Activated T-cell treated with anti-CD3 and anti-CD28 coated beads, Interleukin-2, amount 50 U/mL, for 24 hours (primary cell): ENCODE measurements around the gene CCDC154.
A peak's percentile ranks its signal among the peaks of the same experiment; 100 is the strongest.
"Not testable (repeated sequence)": the region's sequence is repeated elsewhere in the genome, so short reads cannot be mapped to it uniquely, and the experiment has no call there.

Experiments used
- DNase-seq: peaks from one replicate; pipeline ENCODE4 v3.0.0-alpha.2; 2020
- H3K27ac Mint-ChIP-seq: 2 replicates; pipeline ENCODE4 v1.8.0; 2020; ENCODE audit warnings: mild to moderate bottlenecking, mixed read lengths
- H3K27me3 Mint-ChIP-seq: 2 replicates; pipeline ENCODE4 v1.8.0; 2020; ENCODE audit warnings: mixed read lengths
- H3K36me3 Mint-ChIP-seq: 2 replicates; pipeline ENCODE4 v1.8.0; 2020; ENCODE audit warnings: low read depth, mixed read lengths
- H3K4me1 Mint-ChIP-seq: 2 replicates; pipeline ENCODE4 v1.8.0; 2020; ENCODE audit warnings: low read depth, mixed read lengths
- H3K4me3 Mint-ChIP-seq: 2 replicates; pipeline ENCODE4 v1.8.0; 2020; ENCODE audit warnings: mild to moderate bottlenecking, moderate library complexity, mixed read lengths
- H3K9me3 Mint-ChIP-seq: 2 replicates; pipeline ENCODE4 v1.8.0; 2020; ENCODE audit warnings: mixed read lengths

The CCDC154 gene

GRCh38 chr16:1478937-1479336, 34.6 kb upstream of the CCDC154 start:
- H3K4me1 Mint-ChIP-seq = peaks cover 10% of the 10 kb centered on the region
- H3K27ac Mint-ChIP-seq = peak overlapping the region; percentile 44
- H3K4me3 Mint-ChIP-seq = not testable (repeated sequence)

GRCh38 chr16:1477033-1477432, 32.7 kb upstream of the CCDC154 start:
- H3K27ac Mint-ChIP-seq = no peak overlapping the region
- H3K4me3 Mint-ChIP-seq = no peak overlapping the region
- H3K9me3 Mint-ChIP-seq = no peaks in the 10 kb centered on the region
- peaks cover 21% of the 10 kb centered on the region for H3K4me1 Mint-ChIP-seq
- DNase-seq = no peak
- H3K36me3 Mint-ChIP-seq = peaks cover 2% of the 10 kb centered on the region
- H3K27me3 Mint-ChIP-seq = no peaks in the 10 kb centered on the region

More at GRCh38 chr16:1478937-1479336, 34.6 kb upstream of the CCDC154 start:
- not testable (repeated sequence) for H3K36me3 Mint-ChIP-seq, H3K27me3 Mint-ChIP-seq, DNase-seq, H3K9me3 Mint-ChIP-seq

- peak overlapping the region; percentile 87 for H3K4me3 Mint-ChIP-seq
- no peaks in the 10 kb centered on the region for H3K9me3 Mint-ChIP-seq
- peaks cover 34% of the 10 kb centered on the region for H3K4me1 Mint-ChIP-seq
These were observed 31.3 kb upstream of the CCDC154 start for GRCh38 chr16:1475552-1476114.

GRCh38 chr16:1474796-1475551, 30.6 kb upstream of the CCDC154 start, which contains the start of gene CLCN7:
TSS of gene CLCN7 (minus strand) at chr16:1475028. CDS start at chr16:1474974, 54 bp downstream.
- Mint-ChIP-seq H3K27me3 (no peaks in the 10 kb centered on the region), H3K36me3 (peaks cover 2% of the 10 kb centered on the region), H3K4me3 (peak within 1 kb of the TSS; percentile 87), H3K4me1 (peaks cover 37% of the 10 kb centered on the region), H3K27ac (peak within 1 kb of the TSS; percentile 94), H3K9me3 (no peaks in the 10 kb centered on the region)
- DNase-seq = peak; percentile 91

More at GRCh38 chr16:1475552-1476114, 31.3 kb upstream of the CCDC154 start:
- H3K27ac Mint-ChIP-seq = peak overlapping the region; percentile 94
- H3K36me3 Mint-ChIP-seq = peaks cover 2% of the 10 kb centered on the region
- DNase-seq = no peak
- no peaks in the 10 kb centered on the region for H3K27me3 Mint-ChIP-seq

- Mint-ChIP-seq H3K9me3 (no peaks in the 10 kb centered on the region), H3K4me1 (peaks cover 42% of the 10 kb centered on the region), H3K27me3 (no peaks in the 10 kb centered on the region), H3K27ac (peak overlapping the region; percentile 78), H3K36me3 (peaks cover 2% of the 10 kb centered on the region), H3K4me3 (peak overlapping the region; percentile 81)
- no peak for DNase-seq
These were observed 29.9 kb upstream of the CCDC154 start for GRCh38 chr16:1474082-1474795.

GRCh38 chr16:1472974-1473373, 28.6 kb upstream of the CCDC154 start:
- DNase-seq = no peak
- H3K36me3 Mint-ChIP-seq = peaks cover 2% of the 10 kb centered on the region
- peak overlapping the region; percentile 81 for H3K4me3 Mint-ChIP-seq
- H3K4me1 Mint-ChIP-seq = peaks cover 42% of the 10 kb centered on the region
- H3K27ac Mint-ChIP-seq = peak overlapping the region; percentile 1
- H3K27me3 Mint-ChIP-seq = no peaks in the 10 kb centered on the region
- no peaks in the 10 kb centered on the region for H3K9me3 Mint-ChIP-seq

- no peak for DNase-seq
- Mint-ChIP-seq H3K4me3 (no peak overlapping the region), H3K4me1 (peaks cover 42% of the 10 kb centered on the region), H3K9me3 (no peaks in the 10 kb centered on the region), H3K27me3 (no peaks in the 10 kb centered on the region), H3K36me3 (peaks cover 2% of the 10 kb centered on the region), H3K27ac (peak overlapping the region; percentile 4)
These were observed 27.3 kb upstream of the CCDC154 start for GRCh38 chr16:1471569-1472194.

- no peaks in the 10 kb centered on the region for H3K27me3 Mint-ChIP-seq
- H3K4me3 Mint-ChIP-seq = no peak overlapping the region
- H3K27ac Mint-ChIP-seq = peak overlapping the region; percentile 75
- no peaks in the 10 kb centered on the region for H3K9me3 Mint-ChIP-seq
- H3K4me1 Mint-ChIP-seq = peaks cover 38% of the 10 kb centered on the region
- DNase-seq = no peak
- H3K36me3 Mint-ChIP-seq = peaks cover 2% of the 10 kb centered on the region
These were observed 26.3 kb upstream of the CCDC154 start for GRCh38 chr16:1470481-1471251.

GRCh38 chr16:1469693-1470201, 25.4 kb upstream of the CCDC154 start:
- no peak overlapping the region for H3K4me3 Mint-ChIP-seq
- H3K4me1 Mint-ChIP-seq = peaks cover 35% of the 10 kb centered on the region
- H3K36me3 Mint-ChIP-seq = peaks cover 4% of the 10 kb centered on the region
- H3K27ac Mint-ChIP-seq = peak overlapping the region; percentile 68
- no peaks in the 10 kb centered on the region for H3K27me3 Mint-ChIP-seq
- no peak for DNase-seq
- no peaks in the 10 kb centered on the region for H3K9me3 Mint-ChIP-seq

- H3K4me3 Mint-ChIP-seq, H3K36me3 Mint-ChIP-seq, DNase-seq, H3K9me3 Mint-ChIP-seq, H3K27me3 Mint-ChIP-seq, H3K27ac Mint-ChIP-seq: not testable (repeated sequence)
- H3K4me1 Mint-ChIP-seq = peaks cover 34% of the 10 kb centered on the region
These were observed 24.8 kb upstream of the CCDC154 start for GRCh38 chr16:1469141-1469540.

GRCh38 chr16:1468426-1468810, 24.1 kb upstream of the CCDC154 start:
- Mint-ChIP-seq H3K36me3 (peaks cover 11% of the 10 kb centered on the region), H3K27ac (no peak overlapping the region), H3K4me1 (peaks cover 30% of the 10 kb centered on the region), H3K4me3 (no peak overlapping the region), H3K27me3 (no peaks in the 10 kb centered on the region), H3K9me3 (no peaks in the 10 kb centered on the region)
- DNase-seq = no peak

GRCh38 chr16:1466968-1467521, 22.7 kb upstream of the CCDC154 start:
- H3K4me1 Mint-ChIP-seq = peaks cover 21% of the 10 kb centered on the region
- H3K27ac Mint-ChIP-seq = no peak overlapping the region
- peaks cover 19% of the 10 kb centered on the region for H3K36me3 Mint-ChIP-seq

GRCh38 chr16:1466054-1466453, 21.7 kb upstream of the CCDC154 start:
- H3K9me3 Mint-ChIP-seq = no peaks in the 10 kb centered on the region
- no peak overlapping the region for H3K4me3 Mint-ChIP-seq
- H3K36me3 Mint-ChIP-seq = peaks cover 23% of the 10 kb centered on the region
- H3K27ac Mint-ChIP-seq = no peak overlapping the region
- H3K27me3 Mint-ChIP-seq = no peaks in the 10 kb centered on the region
- no peak for DNase-seq
- H3K4me1 Mint-ChIP-seq = peaks cover 12% of the 10 kb centered on the region

More at GRCh38 chr16:1466968-1467521, 22.7 kb upstream of the CCDC154 start:
- DNase-seq = no peak
- no peaks in the 10 kb centered on the region for H3K27me3 Mint-ChIP-seq
- no peak overlapping the region for H3K4me3 Mint-ChIP-seq
- no peaks in the 10 kb centered on the region for H3K9me3 Mint-ChIP-seq
